NCI-H1436 (cell line): ENCODE measurements around the gene ARL15.

ENCODE experiments used
- DNase-seq: peaks from one replicate; lab custom pipeline; 2025; lab: John Stamatoyannopoulos, UW

ARL15 gene

GRCh38 chr5:54148067-54148845 is 162.1 kb downstream of the ARL15 start:
- DNase-seq, result no peak

DNA sequence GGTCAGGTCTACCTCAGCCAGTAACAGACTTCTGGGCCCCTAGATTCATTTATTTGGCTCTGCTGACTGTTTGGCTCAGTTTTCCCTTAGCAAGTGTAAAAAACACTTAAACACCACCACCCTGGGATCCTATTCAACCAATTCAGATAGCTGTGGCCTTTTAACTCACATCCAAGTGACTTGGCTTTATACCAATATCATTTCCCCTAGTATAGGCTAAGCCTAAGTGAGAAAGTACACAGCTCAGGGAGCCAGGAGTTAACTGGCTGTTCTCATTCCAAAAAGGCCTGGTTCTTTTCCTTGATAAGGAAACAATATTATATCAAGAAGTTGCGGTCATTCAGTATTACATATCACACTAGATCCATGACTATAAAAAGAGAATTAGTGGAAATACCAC is 163.5 kb downstream of the ARL15 start:
- no peak for DNase-seq

- DNase-seq, result no peak
Observed at GRCh38 chr5:54146390-54146789, 164.0 kb downstream of the ARL15 start.

GRCh38 chr5:54140247-54140840 is 170.0 kb downstream of the ARL15 start:
- DNase-seq, result no peak

DNA sequence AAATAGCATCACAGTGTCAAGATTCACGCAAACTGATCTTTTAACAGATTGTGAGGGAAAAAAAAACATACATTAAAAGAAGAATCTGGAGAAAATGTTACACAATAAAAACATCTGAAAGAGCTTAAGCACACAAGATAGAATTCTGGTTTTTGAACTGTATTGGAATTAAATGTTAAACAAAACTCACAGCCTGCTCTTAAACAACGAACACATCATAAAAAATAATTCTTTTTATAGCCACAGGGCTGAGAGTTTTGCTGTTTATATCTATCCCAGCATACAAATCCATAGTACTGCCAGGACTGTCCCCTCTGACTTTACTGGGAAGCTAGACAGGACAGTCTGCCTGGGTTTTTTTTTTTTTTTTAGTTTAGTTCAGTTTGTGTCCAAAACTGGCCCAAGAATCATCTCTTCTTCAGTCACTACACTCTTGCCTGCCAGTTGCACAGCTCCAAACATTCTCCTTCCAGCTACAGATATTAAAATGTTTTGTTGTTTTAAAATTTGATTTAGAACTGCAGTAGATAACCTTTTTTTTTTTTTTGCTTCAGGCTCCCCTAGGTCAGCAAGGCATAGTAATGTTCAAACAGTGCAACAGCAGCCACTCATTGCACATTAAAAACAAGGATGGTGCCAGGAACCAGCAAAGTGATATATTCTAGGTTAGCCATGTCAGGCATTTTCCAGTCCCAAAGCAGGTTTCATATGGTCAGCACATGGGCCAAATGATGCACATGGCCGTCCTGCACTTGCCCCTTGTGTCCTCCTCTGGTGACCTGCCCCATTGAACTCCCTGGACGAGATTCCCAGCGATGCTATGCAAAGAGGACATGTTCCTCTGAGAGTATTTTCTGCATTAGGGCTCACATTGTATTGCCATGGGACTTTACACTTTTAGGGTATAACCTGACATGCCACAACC is 173.6 kb downstream of the ARL15 start:
- no peak for DNase-seq

GRCh38 chr5:54135042-54135441 is 175.3 kb downstream of the ARL15 start:
- DNase-seq, result no peak

- no peak for DNase-seq
Observed at GRCh38 chr5:54133917-54134316, 176.5 kb downstream of the ARL15 start.

DNA sequence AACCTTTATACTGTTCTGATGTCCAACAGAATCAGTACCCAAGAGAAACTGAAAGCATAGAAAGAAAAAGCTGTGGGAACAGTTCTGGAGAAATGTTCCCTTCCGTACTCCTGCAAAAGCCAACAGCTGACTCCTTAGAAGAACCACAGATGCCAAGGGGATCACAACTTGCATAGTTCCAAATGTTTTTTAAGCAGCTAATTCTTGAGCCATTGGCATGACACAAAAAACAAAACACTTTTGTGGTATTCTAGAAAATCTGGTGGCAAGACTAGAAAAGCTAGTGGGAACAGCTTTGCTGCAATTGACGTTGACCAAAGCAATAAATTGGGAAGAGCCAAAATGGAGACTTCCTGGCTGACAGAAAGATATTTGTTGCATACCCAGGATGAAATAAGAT is 189.9 kb downstream of the ARL15 start:
- DNase-seq, result no peak

- DNase-seq, result no peak
Observed at GRCh38 chr5:54117957-54118356, 192.4 kb downstream of the ARL15 start.

DNA sequence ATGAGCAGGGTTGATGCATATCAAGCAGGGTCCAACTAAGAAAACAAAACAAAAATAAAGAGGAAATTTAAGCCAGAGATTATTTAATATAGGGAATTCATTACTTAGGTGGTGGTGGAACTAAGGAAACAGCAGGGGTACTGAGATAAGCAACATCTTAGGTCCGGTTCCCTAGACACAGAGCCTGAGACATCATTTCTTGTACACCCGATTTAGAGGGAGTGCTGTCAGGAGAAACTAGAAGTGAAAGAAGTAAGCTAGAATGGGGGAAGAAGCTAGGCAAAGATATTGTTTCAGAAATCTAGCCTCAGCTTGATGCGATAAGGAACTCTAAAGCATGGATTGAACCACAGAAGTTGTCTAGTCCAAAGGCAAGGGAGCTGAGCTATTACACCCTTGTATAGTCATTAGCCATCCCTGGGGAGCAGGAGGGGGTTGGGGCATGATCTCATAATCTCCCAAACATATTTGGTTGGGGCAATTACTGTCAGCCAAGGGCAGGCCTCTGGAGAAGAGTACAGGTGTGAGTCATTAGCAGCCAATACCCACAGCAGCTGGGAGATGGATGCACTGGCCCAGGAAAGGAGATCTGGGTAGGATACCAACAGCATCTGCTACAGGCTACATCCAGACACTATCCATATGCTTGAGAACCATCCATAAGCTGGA is 194.5 kb downstream of the ARL15 start:
- peak; percentile 55 for DNase-seq

- no peak for DNase-seq
Observed at GRCh38 chr5:54113060-54113459, 197.3 kb downstream of the ARL15 start.

DNA sequence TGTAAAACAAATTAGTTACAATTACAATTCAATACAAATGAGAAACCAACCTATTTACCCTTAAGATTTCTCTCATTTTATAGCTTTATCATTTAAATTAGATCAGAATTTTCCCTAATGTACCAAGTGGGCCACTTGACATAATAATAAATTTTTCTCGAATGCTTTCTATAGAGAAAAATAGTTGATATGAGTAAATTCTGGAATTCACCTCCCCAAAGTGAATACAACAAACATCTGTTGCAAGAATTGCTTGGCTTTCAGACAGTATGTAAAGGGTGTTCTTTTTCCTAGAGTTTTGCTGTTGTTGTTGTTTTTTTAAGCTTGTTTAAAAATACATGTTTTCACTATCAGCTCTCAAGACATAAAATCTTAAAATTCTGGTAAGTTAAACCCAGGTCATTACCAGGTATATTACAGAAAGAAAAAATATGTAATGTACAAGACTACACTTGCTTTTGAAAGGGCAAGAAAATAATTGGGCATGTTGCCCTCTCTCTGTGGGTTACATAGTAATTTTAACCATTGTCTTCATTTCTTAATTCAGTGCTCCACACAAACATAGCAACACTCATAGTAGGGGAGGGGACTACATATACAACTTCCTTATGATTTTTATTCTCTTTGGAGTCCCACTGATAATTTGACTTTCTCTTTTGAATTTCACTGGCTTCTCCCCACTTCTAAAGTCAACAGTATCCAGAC is 200.6 kb downstream of the ARL15 start:
- no peak for DNase-seq

- DNase-seq, result no peak
Observed at GRCh38 chr5:54108136-54108535, 202.2 kb downstream of the ARL15 start.

GRCh38 chr5:54103871-54104270 is 206.5 kb downstream of the ARL15 start:
- DNase-seq, result no peak

DNA sequence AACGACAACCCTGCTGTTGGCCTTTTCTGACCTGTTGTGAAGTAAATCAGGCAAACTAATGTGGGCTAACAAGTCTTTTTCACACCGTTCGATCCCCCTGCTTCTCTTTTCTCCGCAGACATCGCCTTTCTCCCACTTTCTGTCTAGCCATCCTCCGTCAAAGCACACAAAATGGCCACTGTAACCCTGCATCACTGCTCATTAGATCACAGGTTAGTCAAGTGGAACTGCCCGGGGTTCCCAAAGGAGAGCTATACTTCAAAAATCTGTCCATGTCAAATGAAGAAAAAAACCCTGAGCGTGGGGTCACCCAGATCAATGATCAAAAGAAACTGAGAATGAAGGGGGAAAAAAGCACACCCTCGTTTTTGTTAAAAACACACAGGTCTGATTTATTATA is 212.1 kb downstream of the ARL15 start:
- no peak for DNase-seq

- DNase-seq, result no peak
Observed at GRCh38 chr5:54095969-54096368, 214.4 kb downstream of the ARL15 start.

DNA sequence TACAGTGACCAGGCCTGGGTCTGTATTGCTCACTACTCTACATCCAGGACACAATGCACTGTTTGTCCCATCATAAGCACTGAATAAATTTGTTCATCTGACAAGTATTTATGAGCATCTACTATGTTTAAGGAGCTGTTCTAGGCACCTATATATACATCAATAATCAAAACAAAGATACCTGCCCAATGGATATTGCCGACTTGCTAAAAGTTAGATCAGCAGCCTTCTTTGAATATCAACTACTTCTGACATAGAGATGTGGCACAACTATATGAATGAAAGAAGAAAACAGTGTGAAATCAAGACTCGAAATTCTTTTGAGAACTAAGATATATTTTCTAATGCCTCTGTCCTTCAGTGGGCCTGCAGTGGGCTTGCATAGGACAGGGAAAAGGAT is 215.7 kb downstream of the ARL15 start:
- no peak for DNase-seq

GRCh38 chr5:54093861-54094260 is 216.5 kb downstream of the ARL15 start:
- no peak for DNase-seq

- no peak for DNase-seq
Observed at GRCh38 chr5:54093081-54093492, 217.3 kb downstream of the ARL15 start.

DNA sequence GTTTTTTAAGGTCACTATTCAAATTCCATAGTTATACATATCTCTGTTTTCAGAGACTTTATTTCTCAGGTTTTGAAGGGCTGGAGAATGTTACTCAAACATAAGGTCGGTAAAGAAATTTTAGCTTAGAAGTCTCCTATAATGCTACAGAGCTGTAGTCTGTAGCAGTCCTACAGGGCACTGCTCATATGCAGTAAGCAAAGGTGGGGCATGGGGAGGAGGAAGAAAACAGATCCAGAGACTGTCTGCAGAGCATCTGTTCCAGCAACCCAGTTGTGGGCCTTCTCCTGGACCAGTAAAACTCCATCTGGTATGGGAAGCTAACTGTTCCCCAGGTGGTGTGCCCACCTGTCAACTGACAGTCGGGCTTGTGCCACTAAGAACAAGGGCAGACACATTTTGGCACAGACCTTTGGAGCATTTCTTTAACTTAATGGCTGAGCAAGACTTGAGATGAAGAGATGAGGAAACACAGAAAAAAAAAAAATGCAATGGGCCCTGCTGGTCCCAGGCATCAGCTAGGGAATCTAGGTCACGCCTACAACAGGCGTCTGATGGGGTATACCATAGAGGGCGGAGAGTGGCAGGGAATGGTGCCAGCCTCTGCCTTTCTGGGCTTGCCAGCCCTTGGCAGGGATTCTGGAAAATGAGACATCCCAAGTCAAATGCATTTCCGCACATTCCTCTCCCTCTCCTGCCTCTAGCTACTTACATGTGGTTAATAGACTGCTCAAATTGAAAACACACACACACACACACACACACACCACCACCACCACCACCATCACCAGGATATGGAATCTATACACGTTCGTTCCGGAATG is 218.9 kb downstream of the ARL15 start:
- no peak for DNase-seq
